Fibroblast of gingiva (primary cell): Measurements from ENCODE around the gene ADAMTS2.
A peak's percentile ranks its signal among the peaks of the same experiment; 100 is the strongest.

Experiments used
- DNase-seq: peaks from one replicate; pipeline ENCODE4 v3.0.0-alpha.2; 2011; ENCODE audit warnings: low read depth

Gene ADAMTS2

DNA sequence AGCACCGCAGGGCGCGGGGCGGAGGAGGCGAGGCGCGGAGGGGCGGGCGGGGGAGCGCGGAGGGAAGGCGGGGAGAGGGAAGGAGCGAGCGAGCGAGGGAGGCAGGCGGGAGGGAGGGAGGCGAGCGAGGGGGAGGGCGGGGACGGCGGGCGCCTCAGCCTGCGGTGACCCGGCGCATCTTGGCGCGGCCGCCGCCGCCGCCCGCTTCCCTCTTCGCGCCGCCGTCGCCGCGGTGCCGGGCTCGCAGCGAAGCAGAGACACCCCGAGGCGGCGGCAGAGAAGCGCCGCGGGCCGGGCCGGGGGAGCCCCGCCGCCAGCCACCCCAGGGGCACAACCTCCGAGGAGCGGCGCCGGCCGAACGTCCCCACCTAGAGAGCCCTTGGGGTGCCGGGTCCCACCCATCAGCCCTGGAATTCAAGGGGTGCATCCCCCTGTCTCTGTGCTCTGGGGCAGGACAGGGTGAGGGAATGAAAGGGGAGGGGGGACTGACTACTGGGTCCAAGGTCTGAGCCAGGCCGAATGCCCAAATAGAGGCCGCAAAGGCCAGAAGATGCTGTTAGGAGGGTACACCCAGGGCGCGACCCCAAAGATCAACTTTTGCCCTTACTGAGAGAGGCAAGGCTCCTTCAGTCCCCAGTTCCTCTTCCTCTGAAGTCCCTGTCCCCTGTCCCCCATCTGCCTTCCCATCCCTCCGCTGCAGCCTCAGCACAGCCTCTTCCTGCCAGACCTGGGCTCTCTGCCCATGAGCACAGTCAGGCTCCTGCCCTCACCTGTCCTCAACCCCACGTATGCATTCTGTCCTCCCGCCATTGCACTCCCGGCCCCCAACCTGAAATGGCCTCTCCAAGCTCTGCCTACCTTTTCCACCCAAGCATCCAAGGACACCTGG lies at the start of gene ADAMTS2:
Gene ADAMTS2, minus strand, starts transcription at position 29 of the 889 bp plus-strand sequence. CDS start 133 bp downstream, outside the sequence.
- DNase-seq, result peak; percentile 78

DNA sequence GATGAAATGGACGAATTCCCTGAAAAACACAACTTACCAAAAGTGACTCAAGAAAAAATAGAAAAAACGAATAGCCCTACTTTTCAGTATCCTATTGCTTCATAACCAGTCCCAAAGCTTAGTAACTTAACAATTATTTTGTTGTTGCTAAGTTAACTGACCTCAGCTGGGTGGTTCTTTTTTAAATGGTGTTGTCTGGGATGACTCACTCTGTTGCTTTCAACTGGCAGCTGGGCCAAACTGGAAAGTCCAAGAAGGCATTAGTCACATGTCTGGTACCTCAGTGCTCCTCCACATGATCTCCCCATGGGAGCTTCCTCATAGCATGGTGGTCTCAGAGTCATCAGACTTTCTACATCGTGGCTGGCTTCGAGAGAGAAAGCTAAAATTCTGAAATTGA lies 47.8 kb upstream of the ADAMTS2 start:
- DNase-seq, result peak; percentile 71

DNA sequence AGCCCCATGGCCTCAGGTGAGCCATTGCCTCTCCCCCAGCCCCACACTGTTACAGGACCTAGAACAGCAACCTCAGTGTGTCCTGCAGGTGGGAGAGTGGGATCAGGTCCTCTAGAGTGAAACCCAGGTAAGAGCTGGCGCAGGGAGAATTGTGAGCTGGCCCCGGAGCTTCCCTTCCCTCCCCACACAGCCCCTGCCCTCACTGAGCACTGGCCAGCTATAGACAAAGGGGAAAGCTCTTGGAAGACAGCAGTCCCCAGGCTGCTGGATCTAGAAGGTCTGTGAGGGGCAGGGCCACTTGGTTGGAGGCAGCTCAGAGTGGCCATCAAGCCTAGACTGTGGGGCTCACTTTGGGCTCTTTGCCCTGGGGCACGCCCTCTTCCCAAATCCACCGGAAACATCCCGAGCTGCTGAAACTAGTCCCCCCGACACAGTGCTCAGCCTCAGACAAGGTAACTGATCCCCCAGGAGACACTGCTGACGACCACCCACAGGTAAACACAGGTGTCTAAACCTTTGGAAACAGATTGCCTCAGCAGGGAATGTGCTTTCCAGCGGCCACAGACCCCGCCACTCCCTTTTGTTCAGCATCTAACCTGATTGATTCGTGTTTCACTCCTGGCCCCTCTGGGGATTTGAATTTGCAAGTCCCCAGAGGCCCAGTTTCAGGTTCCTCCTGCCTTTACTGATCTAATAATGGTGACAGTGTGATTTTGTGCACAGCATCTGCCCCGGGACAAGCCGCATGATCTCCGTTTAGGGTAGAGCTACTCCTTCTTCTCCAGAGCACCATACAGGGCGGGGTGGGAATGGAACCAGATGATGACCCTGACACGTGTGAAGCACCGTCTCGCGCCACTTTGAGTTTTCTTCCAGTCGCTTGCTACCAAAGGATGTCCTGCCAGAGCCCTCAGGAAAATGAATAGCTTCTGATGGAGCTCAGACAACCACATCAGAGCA lies 42.2 kb upstream of the ADAMTS2 start:
- DNase-seq, result no peak

DNA sequence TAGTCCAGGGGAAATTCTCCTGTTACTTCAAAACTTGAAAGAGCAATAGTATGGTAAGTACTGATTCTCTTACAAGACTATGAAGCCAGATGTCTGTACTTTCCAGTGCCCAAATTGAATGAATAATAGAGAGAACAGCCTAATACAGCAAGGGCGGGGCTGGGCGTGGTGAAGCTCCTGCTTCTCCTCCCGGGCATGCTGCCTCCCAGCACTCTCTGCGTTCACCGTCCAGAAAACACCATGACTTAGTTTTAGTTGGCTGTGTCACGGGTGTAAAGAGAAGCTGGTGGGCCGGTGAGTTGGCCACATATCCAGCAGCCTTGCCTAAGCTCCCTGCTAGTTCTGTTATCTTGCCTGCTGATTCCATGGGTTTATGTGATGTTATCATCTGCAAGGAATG lies 40.7 kb upstream of the ADAMTS2 start:
- DNase-seq, result no peak

DNA sequence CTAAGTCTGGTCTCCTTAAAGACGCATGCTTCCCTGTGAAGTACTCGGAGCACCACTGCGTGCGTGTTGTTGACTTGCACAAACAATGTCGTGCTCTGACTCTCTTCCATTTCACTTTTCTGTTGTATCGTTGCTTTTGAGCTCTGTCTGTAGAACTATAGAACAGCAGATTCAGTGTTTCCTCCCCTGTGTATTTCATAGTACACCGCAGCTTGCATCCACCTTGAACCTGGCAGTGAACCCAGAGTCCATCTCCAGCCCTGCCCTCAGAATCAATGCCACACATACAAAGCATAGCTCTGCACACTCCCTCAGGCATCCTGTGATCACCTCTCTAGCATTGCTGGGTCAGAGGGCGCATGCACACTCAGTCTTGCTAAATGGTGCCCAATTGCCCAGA lies 37.2 kb upstream of the ADAMTS2 start:
- DNase-seq, result no peak

DNA sequence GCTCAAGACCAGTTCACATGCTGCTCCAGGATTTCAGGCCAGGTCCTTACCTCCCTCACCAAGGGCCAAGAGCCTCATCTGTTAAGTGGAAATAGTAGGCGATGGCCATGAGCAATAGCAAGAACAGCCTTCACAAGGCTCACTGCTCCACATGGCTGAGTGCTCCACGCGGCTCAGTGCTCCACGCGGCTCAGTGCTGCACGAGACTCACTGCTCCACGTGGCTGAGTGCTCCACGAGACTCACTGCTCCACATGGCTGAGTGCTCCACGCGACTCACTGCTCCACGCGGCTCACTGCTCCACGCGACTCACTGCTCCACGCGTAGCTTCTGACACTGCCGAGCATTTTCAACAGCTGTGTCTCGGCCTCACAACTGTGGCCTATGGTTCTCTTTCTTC lies 36.4 kb upstream of the ADAMTS2 start:
- no peak for DNase-seq

DNA sequence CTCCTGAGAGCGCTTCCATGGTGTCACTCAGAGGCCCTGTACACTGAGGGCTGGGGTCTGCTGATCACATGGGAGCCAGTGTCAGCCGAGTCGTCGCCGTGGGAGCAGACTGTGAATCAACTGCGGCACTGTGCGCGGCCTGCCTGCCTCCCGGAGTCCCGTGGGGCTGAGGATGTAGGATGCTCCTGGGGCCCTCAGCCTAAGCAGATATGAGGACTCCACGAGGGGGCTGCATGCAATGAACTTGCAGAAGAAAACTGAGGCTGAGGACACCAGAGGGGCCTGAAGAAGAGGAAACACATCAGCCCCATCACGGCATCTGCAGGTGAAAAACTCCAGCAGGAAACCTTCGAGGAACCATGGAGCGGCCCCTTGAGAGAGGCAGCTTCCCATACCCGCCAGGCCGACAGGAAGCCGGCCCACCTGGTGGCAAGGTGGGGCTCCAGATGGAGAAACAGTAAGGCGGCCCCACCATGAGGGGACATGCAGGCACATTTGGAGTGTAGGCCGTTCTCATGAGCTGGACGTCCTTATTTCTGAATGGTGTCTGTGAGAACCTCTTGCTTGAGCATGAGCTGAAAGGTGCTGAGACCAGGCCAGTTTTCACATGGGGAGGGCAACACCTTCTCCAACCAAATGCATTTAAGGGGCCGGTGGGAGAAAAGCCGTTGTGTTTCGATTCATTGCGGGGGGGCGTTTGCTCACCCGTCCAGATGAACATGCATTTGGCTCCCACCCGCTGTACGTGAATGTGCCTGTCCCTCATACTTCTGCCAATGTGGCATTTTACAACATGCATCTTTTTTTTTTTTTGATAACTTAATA lies 35.2 kb upstream of the ADAMTS2 start:
- no peak for DNase-seq

DNA sequence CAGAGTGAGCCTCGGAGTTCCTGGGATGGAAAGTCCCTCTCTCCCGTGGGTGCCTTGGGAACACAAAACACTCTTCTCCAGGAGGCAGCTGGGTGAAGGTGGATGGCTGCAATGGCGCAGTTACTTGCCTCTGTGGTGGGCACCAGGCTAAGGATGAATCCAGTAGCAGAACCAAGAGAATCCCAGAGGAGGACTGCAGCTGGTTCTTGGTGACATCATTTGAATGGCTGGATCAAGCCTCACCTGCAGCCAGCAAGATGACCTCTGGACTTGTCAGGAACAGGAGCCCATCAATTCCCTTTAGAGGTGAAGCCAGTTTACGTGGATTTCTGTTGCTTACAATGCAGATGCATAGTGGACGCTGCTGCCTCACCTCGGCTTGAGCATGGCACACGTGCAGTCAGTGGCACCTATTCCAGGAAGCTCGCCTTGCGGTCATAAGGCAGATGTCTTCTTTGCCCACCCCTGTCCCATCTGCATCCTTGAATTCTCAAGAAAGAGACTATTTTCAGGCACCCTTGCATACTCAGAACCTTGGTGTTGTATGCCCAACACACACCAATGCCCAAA lies 34.1 kb upstream of the ADAMTS2 start:
- no peak for DNase-seq

DNA sequence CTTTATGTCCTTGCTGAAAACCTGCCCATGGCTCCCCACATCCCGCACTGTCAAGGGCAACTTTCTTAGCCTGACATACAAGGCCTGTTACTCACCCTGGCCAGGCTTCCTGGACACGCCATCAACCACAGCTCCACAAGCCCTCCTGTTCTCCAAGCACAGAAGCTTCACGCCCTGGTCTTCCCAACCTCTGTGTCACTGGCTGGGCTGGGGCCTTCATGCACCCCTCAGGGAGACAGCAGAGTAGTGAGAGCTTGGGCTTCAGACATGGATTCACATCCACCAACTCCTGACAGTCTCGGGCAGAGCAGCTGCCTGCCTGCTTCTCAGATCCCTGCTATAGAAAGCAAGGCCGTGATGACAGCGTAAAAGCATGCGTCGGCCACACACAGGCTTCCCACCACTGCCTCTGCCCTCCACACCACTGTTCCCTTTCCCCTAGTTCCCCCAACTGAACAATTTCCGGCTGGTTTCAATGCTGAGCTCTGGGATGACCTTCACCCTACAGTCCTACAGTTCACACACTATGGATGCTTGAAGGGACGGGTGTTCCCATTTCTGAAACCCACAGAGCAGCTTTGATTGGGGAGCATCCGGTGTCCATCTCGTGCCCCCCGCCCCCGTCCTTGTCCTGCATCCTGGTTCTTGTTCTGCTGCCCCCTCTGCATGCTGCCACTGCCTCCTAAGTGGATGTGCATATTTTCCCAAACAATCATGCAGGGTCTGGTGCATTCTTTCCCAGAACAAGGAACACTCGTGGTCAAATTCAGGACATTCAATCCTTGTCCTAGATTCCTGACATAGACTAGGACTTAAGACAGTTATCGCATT lies 33.4 kb upstream of the ADAMTS2 start:
- DNase-seq, result peak; percentile 85

DNA sequence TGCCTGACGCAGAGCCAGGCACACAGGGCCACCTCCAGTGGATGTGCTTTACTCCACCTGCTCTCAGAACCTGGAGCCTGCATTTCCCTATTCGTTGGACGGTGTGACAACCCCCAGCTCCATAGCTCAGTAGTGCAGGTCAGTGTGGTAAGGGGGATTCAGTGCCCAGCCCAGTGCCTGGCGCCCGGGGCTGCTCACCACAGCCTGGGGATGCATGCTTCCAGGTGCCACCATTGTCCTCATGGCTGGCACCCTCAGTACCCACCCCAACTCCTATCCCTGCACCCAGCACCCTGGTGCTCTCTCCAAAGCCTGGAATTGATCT lies 32.8 kb upstream of the ADAMTS2 start:
- no peak for DNase-seq

DNA sequence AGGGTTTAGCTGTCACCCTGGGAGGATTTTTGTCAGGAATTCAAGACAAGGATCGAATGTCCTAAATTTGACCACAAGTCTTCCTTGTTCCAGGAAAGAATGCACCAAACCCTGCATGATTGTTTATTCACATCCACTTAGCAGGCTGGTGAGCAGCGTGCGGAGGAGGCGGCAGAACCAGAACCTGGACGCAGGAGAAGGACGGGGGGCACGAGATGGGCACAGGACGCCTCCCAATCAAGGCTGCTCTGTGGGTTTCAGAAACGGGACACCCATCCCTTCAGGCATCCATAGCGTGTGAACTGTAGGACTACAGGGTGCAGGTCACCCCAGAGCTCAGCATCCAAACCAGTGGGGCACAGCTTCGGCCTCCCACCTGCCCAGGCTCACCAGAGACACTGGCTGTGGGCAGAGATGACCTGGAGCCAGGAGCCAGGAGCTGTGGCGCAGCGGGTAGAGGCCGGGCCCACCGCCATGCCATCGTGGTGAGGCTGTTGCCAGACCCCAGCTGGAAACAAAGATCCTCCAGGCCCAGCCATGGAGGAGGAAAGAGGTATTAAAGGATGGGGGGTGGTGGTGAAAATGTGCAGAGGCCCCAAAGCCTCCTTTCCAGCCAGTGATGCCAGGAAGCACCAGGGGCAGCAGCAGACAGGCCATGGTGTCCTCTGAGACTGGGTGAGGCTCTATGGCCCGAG lies 32.3 kb upstream of the ADAMTS2 start:
- peak; percentile 76 for DNase-seq

DNA sequence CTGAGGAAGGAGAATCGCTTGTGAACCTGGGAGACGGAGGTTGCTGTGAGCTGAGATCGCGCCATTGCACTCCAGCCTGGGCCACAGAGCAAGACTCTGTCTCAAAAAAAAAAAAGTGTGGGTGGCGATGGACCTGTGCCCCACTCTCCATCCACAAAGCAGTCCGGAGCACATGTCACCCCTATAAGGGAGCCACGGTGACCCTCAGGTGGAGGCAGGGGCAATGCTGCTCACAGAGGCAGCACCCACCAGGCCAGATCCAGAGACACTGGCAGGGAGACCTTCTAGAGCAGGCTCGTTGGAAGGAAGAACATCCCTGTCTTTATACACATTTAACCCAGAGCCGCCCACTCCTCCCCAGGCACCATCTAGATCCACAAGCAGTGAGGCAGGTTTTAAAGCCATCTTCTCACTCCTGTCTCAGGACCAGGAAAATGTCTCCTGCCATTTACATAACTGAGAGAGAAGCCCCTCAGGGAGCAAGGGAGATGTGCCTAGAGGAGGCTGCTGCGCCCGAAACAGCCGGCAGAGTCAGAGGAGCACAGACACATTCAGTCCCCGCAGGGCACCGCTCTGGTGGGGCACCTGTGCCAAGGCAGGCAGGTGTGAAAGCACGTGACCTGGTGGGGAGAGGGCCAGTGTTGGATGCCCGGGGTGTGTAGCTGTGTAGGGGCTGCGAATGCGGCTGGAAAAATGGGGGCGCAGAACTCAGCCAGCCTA lies 31.6 kb upstream of the ADAMTS2 start:
- DNase-seq, result no peak

DNA sequence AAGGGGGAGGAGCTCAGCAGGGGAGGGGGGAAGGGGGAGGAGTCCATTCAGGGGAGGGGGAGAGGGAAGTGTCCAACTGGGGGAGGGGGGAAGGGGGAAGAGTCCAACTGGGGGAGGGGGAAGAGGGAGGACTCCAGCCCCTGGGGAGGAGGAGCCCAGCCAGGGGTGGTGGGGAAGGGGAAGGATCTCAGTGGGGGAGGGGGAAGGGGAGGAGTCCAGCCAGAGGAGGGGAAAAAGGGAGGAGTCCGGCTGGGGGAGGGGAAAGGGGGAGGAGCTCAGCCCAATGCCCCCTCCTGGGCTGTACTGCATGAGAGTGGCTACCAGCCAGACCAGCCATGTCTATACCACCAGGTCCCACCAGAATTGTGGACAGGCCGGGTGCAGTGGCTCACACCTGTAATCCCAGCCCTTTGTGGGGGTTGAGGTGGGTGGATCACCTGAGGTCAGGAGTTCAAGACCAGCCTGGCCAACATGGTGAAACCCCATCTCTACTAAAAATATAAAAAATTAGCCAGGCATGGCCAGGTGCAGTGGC lies 30.6 kb upstream of the ADAMTS2 start:
- no peak for DNase-seq

DNA sequence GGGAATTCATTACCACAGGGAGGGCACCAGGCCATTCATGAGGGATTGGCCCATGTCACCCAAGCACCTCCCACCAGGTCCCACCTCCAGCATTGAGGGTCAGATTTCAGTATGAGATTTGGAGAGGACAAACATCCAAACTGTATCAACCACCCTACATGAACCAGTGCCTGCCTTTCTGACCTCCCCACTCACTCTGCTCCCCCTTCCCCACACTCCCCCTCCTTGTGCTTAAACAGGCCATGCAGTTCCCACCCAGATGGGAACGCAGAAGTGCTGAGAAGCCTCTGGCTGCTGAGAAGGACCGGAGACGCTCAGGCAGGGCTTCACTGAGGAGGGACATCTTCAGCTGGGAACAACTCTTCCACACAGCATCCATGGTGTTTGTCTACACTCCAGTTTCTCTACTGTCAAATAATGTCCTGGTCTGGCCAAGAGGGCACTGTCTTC lies 30.0 kb upstream of the ADAMTS2 start:
- DNase-seq, result no peak

DNA sequence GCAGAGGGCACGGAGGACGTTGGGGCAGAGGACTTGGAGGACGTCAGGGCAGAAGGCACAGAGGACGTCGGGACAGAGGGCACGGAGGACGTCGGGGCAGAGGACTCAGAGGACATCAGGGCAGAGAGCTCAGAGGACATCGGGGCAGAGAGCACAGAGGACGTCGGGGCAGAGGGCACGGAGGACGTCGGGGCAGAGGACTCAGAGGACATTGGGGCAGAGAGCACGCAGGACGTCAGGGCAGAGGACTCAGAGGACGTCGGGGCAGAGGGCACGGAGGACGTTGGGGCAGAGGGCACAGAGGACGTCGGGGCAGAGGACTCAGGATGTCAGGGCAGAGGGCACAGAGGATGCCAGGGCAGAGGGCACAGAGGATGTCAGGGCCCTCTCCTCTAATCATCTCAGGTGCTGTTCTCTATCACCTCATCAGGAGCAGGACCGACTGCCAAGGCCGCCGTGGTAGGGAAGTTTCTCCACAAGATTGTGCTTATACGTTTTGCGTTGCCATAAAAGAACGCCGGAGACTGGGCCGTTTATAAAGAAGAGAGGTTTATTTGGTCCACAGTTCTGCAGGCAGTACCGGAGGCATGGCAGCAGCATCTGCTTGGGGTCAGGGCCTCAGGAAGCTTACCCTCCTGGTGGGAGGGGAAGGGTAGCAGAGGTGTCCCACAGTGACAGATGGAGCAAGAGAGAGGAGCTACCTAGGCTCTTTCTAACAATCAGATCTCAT lies 29.4 kb upstream of the ADAMTS2 start:
- no peak for DNase-seq

DNA sequence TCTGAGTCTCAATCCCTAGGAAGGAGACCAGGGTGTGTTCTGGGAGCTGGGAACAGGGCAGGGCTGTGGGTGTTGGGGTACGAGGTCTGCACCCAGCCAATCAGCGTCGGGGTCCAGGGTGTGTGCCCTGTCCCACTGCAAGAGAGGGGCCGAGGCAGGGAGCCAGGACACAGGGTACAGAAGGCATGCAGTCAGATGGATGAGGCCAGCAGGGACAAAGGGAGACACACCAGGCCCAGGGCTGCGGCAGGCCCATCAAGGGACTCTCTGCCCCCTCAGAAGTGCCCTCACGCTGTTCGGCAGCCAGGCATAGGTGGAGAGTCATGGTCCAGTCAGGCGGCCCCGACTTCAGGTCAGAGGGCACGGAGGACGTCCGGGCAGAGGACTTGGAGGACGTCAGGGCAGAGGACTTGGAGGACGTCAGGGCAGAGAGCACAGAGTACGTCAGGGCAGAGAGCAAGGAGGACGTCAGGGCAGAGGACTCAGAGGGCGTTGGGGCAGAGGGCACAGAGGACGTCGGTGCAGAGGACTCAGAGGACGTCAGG lies 28.8 kb upstream of the ADAMTS2 start:
- DNase-seq, result no peak

DNA sequence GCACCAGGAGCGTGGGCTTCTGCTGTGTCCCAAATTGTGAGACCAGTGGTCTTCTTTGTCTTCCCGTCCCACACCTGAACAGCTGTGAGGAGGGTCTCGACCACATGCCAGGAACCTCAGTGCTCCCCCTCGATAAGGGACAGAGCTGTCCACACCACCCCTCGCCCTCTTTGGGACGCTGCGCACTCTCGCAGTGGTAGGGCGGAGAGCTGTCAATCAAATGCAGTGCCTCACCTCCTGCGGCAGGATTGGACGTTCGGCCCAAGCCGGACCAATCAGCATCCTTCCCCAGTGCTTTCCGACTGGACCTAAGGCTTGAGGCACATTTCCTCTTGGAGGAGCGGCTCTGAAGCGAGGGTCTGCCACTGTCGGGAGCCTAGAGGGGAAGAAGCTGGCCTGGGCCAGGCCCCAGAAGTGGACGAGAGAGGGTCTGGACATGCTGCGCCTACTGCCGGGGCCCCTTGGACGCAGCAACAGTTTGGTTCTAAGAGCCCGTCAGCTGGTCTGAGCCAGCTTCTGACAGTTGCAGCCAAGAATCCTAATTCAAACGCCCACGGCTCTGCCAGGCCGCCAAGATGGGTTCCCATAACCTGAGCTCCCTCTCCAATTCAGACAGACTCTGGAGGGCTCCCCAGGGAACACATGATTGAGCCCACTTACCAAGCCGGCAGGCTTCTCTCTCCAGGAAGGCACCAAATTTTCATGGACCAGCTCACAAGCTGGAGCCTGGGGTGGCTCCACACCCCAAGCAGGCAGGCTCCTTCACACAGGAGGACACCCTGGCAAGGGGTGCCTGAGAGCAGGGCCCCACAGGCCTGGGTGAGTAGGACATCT lies 28.1 kb upstream of the ADAMTS2 start:
- DNase-seq, result no peak
